Osteocyte (in vitro differentiated cells): ENCODE data around the gene TNNI3. TPM values are rescaled to one million over a fixed set of nuclear protein-coding genes. Genes with fewer than 3 reads are reported as not detected.
A peak's percentile ranks its signal among the peaks of the same experiment; 100 is the strongest.

Experiments
- DNase-seq: peaks from one replicate; pipeline ENCODE4 v3.0.0; 2021; ENCODE audit warnings: mixed read lengths; ENCODE audit not compliant: unreplicated experiment; ENCODE audit errors: extremely low spot score
- H3K27ac Mint-ChIP-seq: one replicate; pipeline ENCODE4 v1.8.0; 2021; ENCODE audit warnings: mild to moderate bottlenecking, mixed read lengths; ENCODE audit not compliant: unreplicated experiment
- H3K27me3 Mint-ChIP-seq: one replicate; pipeline ENCODE4 v1.8.0; 2021; ENCODE audit warnings: mixed read lengths; ENCODE audit not compliant: unreplicated experiment
- H3K36me3 Mint-ChIP-seq: one replicate; pipeline ENCODE4 v1.8.0; 2021; ENCODE audit warnings: mixed read lengths; ENCODE audit not compliant: unreplicated experiment
- H3K4me1 Mint-ChIP-seq: one replicate; pipeline ENCODE4 v1.8.0; 2021; ENCODE audit warnings: mixed read lengths; ENCODE audit not compliant: unreplicated experiment
- H3K4me3 Mint-ChIP-seq: one replicate; pipeline ENCODE4 v1.8.0; 2021; ENCODE audit warnings: mild to moderate bottlenecking, moderate library complexity, mixed read lengths; ENCODE audit not compliant: unreplicated experiment
- H3K9me3 Mint-ChIP-seq: one replicate; pipeline ENCODE4 v1.8.0; 2021; ENCODE audit warnings: mixed read lengths; ENCODE audit not compliant: unreplicated experiment
- total RNA-seq: library from RNA; stranded (reverse); gene quantifications from 2 replicates; pipeline ENCODE4 v1.2.1, GENCODE V29; 2021
- TF ChIP-seq, protein P1 (sequence below): fragments of 200-600 bp; sonication (generic); IDR thresholded peaks from 2 replicates; pipeline ENCODE4 v1.5.0; 2021; ENCODE audit warnings: antibody characterized with exemption, mild to moderate bottlenecking, moderate library complexity

Gene TNNI3
- total RNA-seq, 1 donor from 2014 or later = not detected

GRCh38 chr19:55146078-55146704 is 11.3 kb downstream of the TNNI3 start:
- Mint-ChIP-seq H3K36me3 (no peaks in the 10 kb centered on the region), H3K4me1 (peaks cover 5% of the 10 kb centered on the region), H3K27ac (no peak overlapping the region), H3K27me3 (peaks cover 53% of the 10 kb centered on the region), H3K9me3 (no peaks in the 10 kb centered on the region), H3K4me3 (no peak overlapping the region)
- TF ChIP-seq, protein P1, sequence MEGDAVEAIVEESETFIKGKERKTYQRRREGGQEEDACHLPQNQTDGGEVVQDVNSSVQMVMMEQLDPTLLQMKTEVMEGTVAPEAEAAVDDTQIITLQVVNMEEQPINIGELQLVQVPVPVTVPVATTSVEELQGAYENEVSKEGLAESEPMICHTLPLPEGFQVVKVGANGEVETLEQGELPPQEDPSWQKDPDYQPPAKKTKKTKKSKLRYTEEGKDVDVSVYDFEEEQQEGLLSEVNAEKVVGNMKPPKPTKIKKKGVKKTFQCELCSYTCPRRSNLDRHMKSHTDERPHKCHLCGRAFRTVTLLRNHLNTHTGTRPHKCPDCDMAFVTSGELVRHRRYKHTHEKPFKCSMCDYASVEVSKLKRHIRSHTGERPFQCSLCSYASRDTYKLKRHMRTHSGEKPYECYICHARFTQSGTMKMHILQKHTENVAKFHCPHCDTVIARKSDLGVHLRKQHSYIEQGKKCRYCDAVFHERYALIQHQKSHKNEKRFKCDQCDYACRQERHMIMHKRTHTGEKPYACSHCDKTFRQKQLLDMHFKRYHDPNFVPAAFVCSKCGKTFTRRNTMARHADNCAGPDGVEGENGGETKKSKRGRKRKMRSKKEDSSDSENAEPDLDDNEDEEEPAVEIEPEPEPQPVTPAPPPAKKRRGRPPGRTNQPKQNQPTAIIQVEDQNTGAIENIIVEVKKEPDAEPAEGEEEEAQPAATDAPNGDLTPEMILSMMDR = peak; percentile 53
- DNase-seq = no peak

GRCh38 chr19:55145232-55145631 is 12.3 kb downstream of the TNNI3 start:
- Mint-ChIP-seq H3K27me3 (peaks cover 47% of the 10 kb centered on the region), H3K36me3 (no peaks in the 10 kb centered on the region), H3K4me1 (peaks cover 7% of the 10 kb centered on the region), H3K9me3 (no peaks in the 10 kb centered on the region), H3K27ac (no peak overlapping the region), H3K4me3 (no peak overlapping the region)
- TF ChIP-seq, protein P1 = no peak
- no peak for DNase-seq

DNA sequence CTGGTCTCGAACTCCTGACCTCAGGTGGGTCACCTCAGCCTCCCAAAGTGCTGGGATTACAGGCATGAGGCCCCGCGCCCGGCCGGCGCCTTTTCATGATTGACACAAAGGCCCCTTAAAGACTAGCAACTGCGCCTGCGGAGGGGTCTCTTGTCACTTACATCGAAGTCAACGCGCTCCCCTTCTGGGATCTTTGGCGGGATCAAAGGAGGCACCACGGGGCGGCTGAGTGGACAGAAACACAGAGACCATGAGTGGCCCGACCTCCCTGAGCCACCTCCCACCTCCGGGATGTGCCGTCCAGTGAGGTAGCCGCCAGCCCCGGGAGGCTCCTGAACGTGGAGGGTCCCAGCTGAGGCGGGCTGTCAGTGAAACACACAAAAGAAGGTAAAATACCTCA is 15.8 kb downstream of the TNNI3 start:
- Mint-ChIP-seq H3K27me3 (peaks cover 31% of the 10 kb centered on the region), H3K4me3 (no peak overlapping the region)
- TF ChIP-seq, protein P1 = no peak

GRCh38 chr19:55137915-55138314 is 19.6 kb downstream of the TNNI3 start:
- TF ChIP-seq, protein P1 = no peak
- DNase-seq = no peak
- Mint-ChIP-seq H3K27me3 (peaks cover 11% of the 10 kb centered on the region), H3K9me3 (no peaks in the 10 kb centered on the region), H3K27ac (no peak overlapping the region), H3K4me3 (no peak overlapping the region), H3K36me3 (no peaks in the 10 kb centered on the region), H3K4me1 (peaks cover 4% of the 10 kb centered on the region)

More for the DNA sequence above, 15.8 kb downstream of the TNNI3 start:
- no peaks in the 10 kb centered on the region for H3K36me3 Mint-ChIP-seq
- DNase-seq = no peak
- no peaks in the 10 kb centered on the region for H3K9me3 Mint-ChIP-seq
- peaks cover 4% of the 10 kb centered on the region for H3K4me1 Mint-ChIP-seq
- no peak overlapping the region for H3K27ac Mint-ChIP-seq

DNA sequence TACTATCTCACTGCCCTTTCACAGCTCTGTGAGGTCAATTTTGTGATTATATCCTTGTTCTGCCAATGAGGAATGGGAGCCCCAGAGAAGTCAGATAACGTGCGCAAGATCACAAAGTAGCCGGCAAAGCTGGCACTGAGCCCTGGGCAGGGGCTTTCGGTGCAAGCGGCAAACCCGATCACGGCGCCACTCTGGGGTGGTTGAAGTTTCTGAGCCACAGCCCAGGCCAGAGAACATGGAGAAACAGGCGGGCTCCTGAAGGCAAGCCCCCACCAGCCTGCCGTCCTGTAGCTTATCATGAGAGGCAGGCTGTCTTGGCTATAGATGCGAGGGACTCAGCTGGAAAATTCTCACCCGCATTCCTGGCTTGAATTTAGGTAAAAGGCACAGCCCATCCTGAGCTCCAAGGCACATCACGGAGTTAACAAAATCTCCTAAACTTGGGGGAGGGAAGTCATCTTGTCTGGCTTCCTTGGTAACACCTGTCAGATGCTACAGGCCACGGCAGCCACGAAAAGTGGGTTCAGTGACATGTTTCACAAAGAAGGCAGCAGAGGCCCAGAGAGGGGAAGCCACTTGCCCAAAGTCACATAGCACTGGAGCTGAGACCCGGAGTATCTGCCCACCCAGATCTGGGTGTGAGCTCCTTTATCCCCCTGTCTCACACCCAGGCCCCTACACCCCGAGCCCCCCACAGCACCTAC is 21.0 kb downstream of the TNNI3 start:
- no peak overlapping the region for H3K4me3 Mint-ChIP-seq
- H3K9me3 Mint-ChIP-seq = no peaks in the 10 kb centered on the region
- no peaks in the 10 kb centered on the region for H3K36me3 Mint-ChIP-seq
- TF ChIP-seq, protein P1 = no peak
- H3K27ac Mint-ChIP-seq = no peak overlapping the region
- peaks cover 13% of the 10 kb centered on the region for H3K27me3 Mint-ChIP-seq
- H3K4me1 Mint-ChIP-seq = peaks cover 4% of the 10 kb centered on the region
- no peak for DNase-seq
